HEK293 (cell line): ENCODE data around the gene TRIM7.
A peak's percentile ranks its signal among the peaks of the same experiment; 100 is the strongest.

Experiments
- HOXA7 ChIP-seq: sonication (generic); formaldehyde crosslinking; IDR thresholded peaks from 2 replicates; pipeline ENCODE4 v1.8.1; 2022; ENCODE audit warnings: missing genetic modification reagents, borderline replicate concordance
- KLF16 ChIP-seq: fragments of 450-650 bp; formaldehyde crosslinking; IDR thresholded peaks from 2 replicates; pipeline ENCODE4 v1.5.1; 2017; ENCODE audit warnings: missing biosample characterization, missing genetic modification characterization
- MEIS1 ChIP-seq: sonication (generic); formaldehyde crosslinking; IDR thresholded peaks from 2 replicates; pipeline ENCODE4 v1.8.1; 2022; ENCODE audit warnings: missing genetic modification reagents, mild to moderate bottlenecking, borderline replicate concordance
- OVOL3 ChIP-seq: fragments of 450-650 bp; formaldehyde crosslinking; IDR thresholded peaks from 2 replicates; pipeline ENCODE4 v1.5.1; 2016; ENCODE audit warnings: missing biosample characterization, missing genetic modification characterization
- WT1 ChIP-seq: fragments of 450-650 bp; formaldehyde crosslinking; IDR thresholded peaks from 2 replicates; pipeline ENCODE4 v1.5.1; 2016; ENCODE audit warnings: missing biosample characterization, missing genetic modification characterization
- ZBTB21 ChIP-seq: fragments of 450-650 bp; formaldehyde crosslinking; IDR thresholded peaks from 2 replicates; pipeline ENCODE4 v1.5.1; 2017; ENCODE audit warnings: missing biosample characterization, missing genetic modification characterization
- ZFP3 ChIP-seq: fragments of 450-650 bp; formaldehyde crosslinking; IDR thresholded peaks from 2 replicates; pipeline ENCODE4 v1.5.1; 2016; ENCODE audit warnings: low read depth, missing biosample characterization, missing genetic modification characterization
- ZFP69B ChIP-seq: fragments of 450-650 bp; formaldehyde crosslinking; IDR thresholded peaks from 2 replicates; pipeline ENCODE4 v1.5.1; 2016; ENCODE audit warnings: missing biosample characterization, missing genetic modification characterization
- ZNF114 ChIP-seq: fragments of 450-650 bp; formaldehyde crosslinking; IDR thresholded peaks from 2 replicates; pipeline ENCODE4 v1.5.0; 2017; ENCODE audit warnings: missing biosample characterization, missing genetic modification characterization
- ZNF19 ChIP-seq: fragments of 450-650 bp; formaldehyde crosslinking; IDR thresholded peaks from 2 replicates; pipeline ENCODE4; 2016; ENCODE audit warnings: missing biosample characterization, missing genetic modification characterization, low read depth
- ZNF2 ChIP-seq: fragments of 450-650 bp; formaldehyde crosslinking; IDR thresholded peaks from 2 replicates; pipeline ENCODE4 v1.5.1; 2016; ENCODE audit warnings: missing biosample characterization, missing genetic modification characterization
- ZNF266 ChIP-seq: fragments of 450-650 bp; formaldehyde crosslinking; IDR thresholded peaks from 2 replicates; pipeline ENCODE4 v1.5.1; 2016; ENCODE audit warnings: missing biosample characterization, missing genetic modification characterization, low read depth
- ZNF274 ChIP-seq, 2 experiments: fragments of 200-500 bp in 1 of 2; fragments of 450-650 bp in 1 of 2; sonication (Bioruptor generic) in 1 of 2; formaldehyde crosslinking in 1 of 2; IDR thresholded peaks; 2 replicates each; pipeline versions ENCODE4 v1.5.1 to v1.6.1; 2014 to 2016; ENCODE audit warnings: borderline replicate concordance in 1 of 2, inconsistent platforms in 1 of 2, low read length in 1 of 2, missing biosample characterization in 1 of 2, missing genetic modification characterization in 1 of 2
- ZNF292 ChIP-seq: fragments of 450-650 bp; formaldehyde crosslinking; IDR thresholded peaks from 2 replicates; pipeline ENCODE4 v1.5.1; 2016; ENCODE audit warnings: low read depth, missing biosample characterization, missing genetic modification characterization, borderline replicate concordance
- ZNF302 ChIP-seq: fragments of 450-650 bp; formaldehyde crosslinking; IDR thresholded peaks from 2 replicates; pipeline ENCODE4 v1.5.1; 2016; ENCODE audit warnings: missing biosample characterization, missing genetic modification characterization, low read depth
- ZNF324 ChIP-seq: fragments of 450-650 bp; formaldehyde crosslinking; IDR thresholded peaks from 2 replicates; pipeline ENCODE4 v1.5.1; 2016; ENCODE audit warnings: missing biosample characterization, missing genetic modification characterization
- ZNF366 ChIP-seq: fragments of 450-650 bp; formaldehyde crosslinking; conservative IDR thresholded peaks from 2 replicates; pipeline ENCODE4 v1.5.1; 2016; ENCODE audit warnings: missing biosample characterization, missing genetic modification characterization
- ZNF426 ChIP-seq: fragments of 450-650 bp; formaldehyde crosslinking; IDR thresholded peaks from 2 replicates; pipeline ENCODE4 v1.5.1; 2017; ENCODE audit warnings: missing biosample characterization, missing genetic modification characterization, mild to moderate bottlenecking, inconsistent platforms, moderate library complexity
- ZNF473 ChIP-seq: fragments of 450-650 bp; formaldehyde crosslinking; IDR thresholded peaks from 2 replicates; pipeline ENCODE4 v1.5.1; 2017; ENCODE audit warnings: missing biosample characterization, missing genetic modification characterization
- ZNF501 ChIP-seq: fragments of 450-650 bp; formaldehyde crosslinking; IDR thresholded peaks from 2 replicates; pipeline ENCODE4 v1.5.1; 2016; ENCODE audit warnings: missing biosample characterization, missing genetic modification characterization
- ZNF518A ChIP-seq: fragments of 450-650 bp; formaldehyde crosslinking; conservative IDR thresholded peaks from 2 replicates; pipeline ENCODE4 v1.5.1; 2016; ENCODE audit warnings: low read depth, missing biosample characterization, missing genetic modification characterization
- ZNF555 ChIP-seq: fragments of 450-650 bp; formaldehyde crosslinking; conservative IDR thresholded peaks from 2 replicates; pipeline ENCODE4 v1.5.1; 2017; ENCODE audit warnings: missing biosample characterization, mild to moderate bottlenecking, missing genetic modification characterization, inconsistent platforms
- ZNF629 ChIP-seq: fragments of 450-650 bp; formaldehyde crosslinking; IDR thresholded peaks from 2 replicates; pipeline ENCODE4 v1.5.1; 2017; ENCODE audit warnings: missing biosample characterization, missing genetic modification characterization
- ZNF654 ChIP-seq: fragments of 450-650 bp; formaldehyde crosslinking; IDR thresholded peaks from 2 replicates; pipeline ENCODE4 v1.5.1; 2016; ENCODE audit warnings: low read depth, missing biosample characterization, missing genetic modification characterization
- ZNF76 ChIP-seq: fragments of 450-650 bp; formaldehyde crosslinking; IDR thresholded peaks from 2 replicates; pipeline ENCODE4; 2016; ENCODE audit warnings: low read depth, missing biosample characterization, missing genetic modification characterization, borderline replicate concordance
- ZNF791 ChIP-seq: fragments of 450-650 bp; formaldehyde crosslinking; IDR thresholded peaks from 2 replicates; pipeline ENCODE4 v1.5.1; 2016; ENCODE audit warnings: missing biosample characterization, missing genetic modification characterization
- ZNF830 ChIP-seq: fragments of 450-650 bp; IDR thresholded peaks from 2 replicates; pipeline ENCODE4 v1.5.0; 2018; ENCODE audit warnings: missing biosample characterization, missing genetic modification characterization, low read depth, mild to moderate bottlenecking, moderate library complexity
- ZSCAN16 ChIP-seq: fragments of 450-650 bp; formaldehyde crosslinking; IDR thresholded peaks from 2 replicates; pipeline ENCODE4 v1.5.1; 2016; ENCODE audit warnings: missing biosample characterization, missing genetic modification characterization
- TF ChIP-seq, protein P1 (sequence below): fragments of 450-650 bp; formaldehyde crosslinking; optimal IDR thresholded peaks from 2 replicates; pipeline ENCODE3; 2016; ENCODE audit warnings: missing biosample characterization, mild to moderate bottlenecking, missing genetic modification characterization
- TF ChIP-seq, protein P2 (sequence below): fragments of 450-650 bp; formaldehyde crosslinking; conservative IDR thresholded peaks from 2 replicates; pipeline ENCODE4 v1.5.1; 2016; ENCODE audit warnings: low read depth, missing biosample characterization, missing genetic modification characterization

The TRIM7 gene

GRCh38 chr5:181160152-181160754 is 44.7 kb downstream of the TRIM7 start (continued):
- TF ChIP-seq, protein P1, sequence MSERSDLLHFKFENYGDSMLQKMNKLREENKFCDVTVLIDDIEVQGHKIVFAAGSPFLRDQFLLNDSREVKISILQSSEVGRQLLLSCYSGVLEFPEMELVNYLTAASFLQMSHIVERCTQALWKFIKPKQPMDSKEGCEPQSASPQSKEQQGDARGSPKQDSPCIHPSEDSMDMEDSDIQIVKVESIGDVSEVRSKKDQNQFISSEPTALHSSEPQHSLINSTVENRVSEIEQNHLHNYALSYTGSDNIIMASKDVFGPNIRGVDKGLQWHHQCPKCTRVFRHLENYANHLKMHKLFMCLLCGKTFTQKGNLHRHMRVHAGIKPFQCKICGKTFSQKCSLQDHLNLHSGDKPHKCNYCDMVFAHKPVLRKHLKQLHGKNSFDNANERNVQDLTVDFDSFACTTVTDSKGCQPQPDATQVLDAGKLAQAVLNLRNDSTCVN (tag by site-specific recombination): no peak
- TF ChIP-seq ZSCAN16 (tag by site-specific recombination) (no peak), ZNF114 (tag by site-specific recombination) (no peak), ZNF2 (tag by site-specific recombination) (no peak), ZNF501 (tag by site-specific recombination) (no peak), ZNF76 (no peak), ZNF302 (no peak), ZFP3 (tag by site-specific recombination) (no peak), ZBTB21 (tag by site-specific recombination) (no peak; the same call in 1 of the 2 replicates), MEIS1 (CRISPR knock-in tag) (no peak), ZNF426 (tag by site-specific recombination) (no peak), ZNF555 (no peak), OVOL3 (no peak), ZNF518A (tag by site-specific recombination) (no peak), KLF16 (tag by site-specific recombination) (no peak), ZNF324 (tag by site-specific recombination) (no peak), HOXA7 (CRISPR knock-in tag) (no peak), ZNF292 (tag by site-specific recombination) (no peak), ZNF629 (tag by site-specific recombination) (peak; percentile 56), ZFP69B (tag by site-specific recombination) (peak; percentile 72), ZNF274 (IDR thresholded peaks at IDR 0.05; ENCODE audit: low read length) (no peak), ZNF274 (tag by site-specific recombination; IDR thresholded peaks at IDR 0.05; ENCODE audit: borderline replicate concordance) (no peak), WT1 (tag by site-specific recombination) (no peak), ZNF366 (tag by site-specific recombination) (no peak), ZNF473 (tag by site-specific recombination) (no peak), ZNF19 (tag by site-specific recombination) (no peak), ZNF654 (tag by site-specific recombination) (no peak), ZNF830 (no peak), ZNF791 (tag by site-specific recombination) (no peak), ZNF266 (tag by site-specific recombination) (no peak)
- TF ChIP-seq, protein P2, sequence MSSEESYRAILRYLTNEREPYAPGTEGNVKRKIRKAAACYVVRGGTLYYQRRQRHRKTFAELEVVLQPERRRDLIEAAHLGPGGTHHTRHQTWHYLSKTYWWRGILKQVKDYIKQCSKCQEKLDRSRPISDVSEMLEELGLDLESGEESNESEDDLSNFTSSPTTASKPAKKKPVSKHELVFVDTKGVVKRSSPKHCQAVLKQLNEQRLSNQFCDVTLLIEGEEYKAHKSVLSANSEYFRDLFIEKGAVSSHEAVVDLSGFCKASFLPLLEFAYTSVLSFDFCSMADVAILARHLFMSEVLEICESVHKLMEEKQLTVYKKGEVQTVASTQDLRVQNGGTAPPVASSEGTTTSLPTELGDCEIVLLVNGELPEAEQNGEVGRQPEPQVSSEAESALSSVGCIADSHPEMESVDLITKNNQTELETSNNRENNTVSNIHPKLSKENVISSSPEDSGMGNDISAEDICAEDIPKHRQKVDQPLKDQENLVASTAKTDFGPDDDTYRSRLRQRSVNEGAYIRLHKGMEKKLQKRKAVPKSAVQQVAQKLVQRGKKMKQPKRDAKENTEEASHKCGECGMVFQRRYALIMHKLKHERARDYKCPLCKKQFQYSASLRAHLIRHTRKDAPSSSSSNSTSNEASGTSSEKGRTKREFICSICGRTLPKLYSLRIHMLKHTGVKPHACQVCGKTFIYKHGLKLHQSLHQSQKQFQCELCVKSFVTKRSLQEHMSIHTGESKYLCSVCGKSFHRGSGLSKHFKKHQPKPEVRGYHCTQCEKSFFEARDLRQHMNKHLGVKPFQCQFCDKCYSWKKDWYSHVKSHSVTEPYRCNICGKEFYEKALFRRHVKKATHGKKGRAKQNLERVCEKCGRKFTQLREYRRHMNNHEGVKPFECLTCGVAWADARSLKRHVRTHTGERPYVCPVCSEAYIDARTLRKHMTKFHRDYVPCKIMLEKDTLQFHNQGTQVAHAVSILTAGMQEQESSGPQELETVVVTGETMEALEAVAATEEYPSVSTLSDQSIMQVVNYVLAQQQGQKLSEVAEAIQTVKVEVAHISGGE: no peak
